K562 (cell line): ENCODE measurements around the gene PTPRE. TPM values are rescaled to one million over a fixed set of nuclear protein-coding genes. Genes with fewer than 3 reads are reported as not detected.

ENCODE experiments used
- ATAC-seq: fragments of 200-7000 bp; cut with Tn5 transposase; 3 replicates; pipeline ENCODE4 v1.9.1; 2020; ENCODE audit warnings: moderate library complexity
- BruUV-seq: library from RNA; stranded (reverse); fragments of 400-500 nt; replicated peaks from 2 replicates; lab custom pipeline; 2021; lab: Mats Ljungman, UMichigan
- CTCF ChIA-PET: fragments of 300-600 bp; formaldehyde crosslinking; extraction: SDS; loops from one replicate; lab custom pipeline; 2021; ENCODE audit warnings: low intra/inter-chr PET ratio; lab: Yijun Ruan, JAX
- POLR2A ChIA-PET: fragments of 300-600, 350-650 bp; sonication (Branson Sonifier 250); formaldehyde crosslinking; extraction: SDS; loops from one replicate; lab custom pipeline; 2021; ENCODE audit warnings: antibody characterized with exemption, inconsistent platforms; lab: Yijun Ruan, JAX
- DNase-seq, 4 experiments: peaks; one replicate each; pipeline versions ENCODE4 v3.0.0 to v3.0.0-alpha.2; 2011 to 2018; ENCODE audit warnings: low spot score in 3 of 4, mixed read lengths in 3 of 4; ENCODE audit errors: extremely low read depth in 1 of 4
- FAIRE-seq: peaks from 2 replicates; lab custom pipeline; 2011; peaks lifted over from hg19 to GRCh38; lab: Jason Lieb, UNC
- H2AFZ ChIP-seq: 2 replicates; pipeline ENCODE4 v1.6.0; 2011; ENCODE audit warnings: low read depth, low read length, control low read depth, inconsistent platforms
- H3K27ac ChIP-seq: fragments of 200-600 bp; 3 replicates; pipeline ENCODE4 v1.8.0; 2011; ENCODE audit warnings: low read depth, mild to moderate bottlenecking, control low read depth, inconsistent platforms, low read length, moderate library complexity, mixed read lengths; ENCODE audit errors: extremely low read depth
- H3K27me3 ChIP-seq, 2 experiments: fragments of 300-600 bp in 1 of 2; 2 replicates in 1 of 2; 3 replicates in 1 of 2; pipeline versions ENCODE4 v1.6.0 to v1.8.0; 2011; ENCODE audit warnings: inconsistent platforms in 2 of 2, low read length in 2 of 2, mild to moderate bottlenecking in 1 of 2, mixed read lengths in 1 of 2, moderate library complexity in 1 of 2; ENCODE audit not compliant: control insufficient read depth in 2 of 2, insufficient read depth in 2 of 2
- H3K36me3 ChIP-seq: fragments of 300-600 bp; 3 replicates; pipeline ENCODE4 v1.8.0; 2011; ENCODE audit warnings: mild to moderate bottlenecking, low read length, inconsistent platforms; ENCODE audit not compliant: control insufficient read depth, insufficient read depth
- H3K4me1 ChIP-seq, 2 experiments: fragments of 200-600 bp in 1 of 2; replicated peaks in 1 of 2; 2 replicates in 1 of 2; 3 replicates in 1 of 2; pipeline versions ENCODE4 v1.5.1 to v1.8.0; 2011; ENCODE audit warnings: inconsistent platforms in 2 of 2, low read length in 2 of 2, mild to moderate bottlenecking in 1 of 2, mixed read lengths in 1 of 2, moderate library complexity in 1 of 2; ENCODE audit not compliant: control insufficient read depth in 2 of 2, insufficient read depth in 2 of 2
- H3K4me2 ChIP-seq: 2 replicates; pipeline ENCODE4 v1.6.1; 2011; ENCODE audit warnings: low read length, control low read depth, inconsistent platforms, mixed read lengths; ENCODE audit not compliant: insufficient read depth
- H3K4me3 ChIP-seq: fragments of 200-600 bp; sonication (generic), shearing (Covaris generic); 2 replicates; pipeline ENCODE4 v1.5.1; 2016; ENCODE audit warnings: control low read depth, inconsistent platforms
- H3K79me2 ChIP-seq: fragments of 200-600 bp; 3 replicates; pipeline ENCODE4 v1.8.0; 2011; ENCODE audit warnings: low read length, inconsistent platforms; ENCODE audit not compliant: control insufficient read depth, insufficient read depth
- H3K9ac ChIP-seq, 2 experiments: 2 replicates each; pipeline versions ENCODE4 v1.6.0 to v1.6.1; 2011; ENCODE audit warnings: low read depth in 2 of 2, low read length in 2 of 2, control low read depth in 1 of 2, inconsistent platforms in 1 of 2, mild to moderate bottlenecking in 1 of 2, mixed read lengths in 1 of 2; ENCODE audit not compliant: insufficient read depth in 1 of 2
- H3K9me1 ChIP-seq: one replicate; pipeline ENCODE4 v1.6.0; 2011; ENCODE audit warnings: inconsistent platforms, mild to moderate bottlenecking, low read length, moderate library complexity; ENCODE audit not compliant: control insufficient read depth, insufficient read depth
- H3K9me3 ChIP-seq: replicated peaks from 2 replicates; pipeline ENCODE4 v1.5.1; 2011; ENCODE audit warnings: low read depth, low read length, inconsistent platforms; ENCODE audit not compliant: control insufficient read depth, insufficient read depth
- H4K20me1 ChIP-seq: replicated peaks from 2 replicates; pipeline ENCODE4 v1.6.1; 2011; ENCODE audit warnings: low read length, inconsistent platforms, mixed read lengths; ENCODE audit not compliant: control insufficient read depth, insufficient read depth
- AFF4 ChIP-seq: sonication (generic); formaldehyde crosslinking; IDR thresholded peaks from 2 replicates; pipeline ENCODE4 v1.8.0; 2023; ENCODE audit warnings: mild to moderate bottlenecking, missing genetic modification reagents
- KDM1A ChIP-seq, 2 experiments: fragments of 450-650 bp; IDR thresholded peaks; 2 replicates each; pipeline ENCODE4 v1.6.1; 2016; ENCODE audit warnings: mild to moderate bottlenecking in 2 of 2
- RBM14 ChIP-seq: fragments of 200-400 bp; formaldehyde crosslinking; IDR thresholded peaks from 2 replicates; pipeline ENCODE4 v1.6.1; 2018; ENCODE audit warnings: low read depth, mild to moderate bottlenecking, low read length, moderate library complexity, borderline replicate concordance; ENCODE audit not compliant: insufficient read depth
- SIRT6 ChIP-seq: IDR thresholded peaks from one replicate; pipeline ENCODE4 v1.6.1; 2012; ENCODE audit warnings: low read depth, mild to moderate bottlenecking, control low read depth, inconsistent platforms, low read length, moderate library complexity
- SPI1 ChIP-seq: IDR thresholded peaks from 2 replicates; pipeline ENCODE4 v1.6.1; 2011; ENCODE audit warnings: low read depth, low read length, control low read depth, borderline replicate concordance
- ZBTB1 ChIP-seq: sonication (generic); formaldehyde crosslinking; IDR thresholded peaks from 2 replicates; pipeline ENCODE4 v1.8.1; 2023; ENCODE audit warnings: missing genetic modification reagents, low read depth, mild to moderate bottlenecking, borderline replicate concordance
- ZNF395 ChIP-seq: fragments of 200-800 bp; sonication (Bioruptor generic); IDR thresholded peaks from 2 replicates; pipeline ENCODE4 v1.6.1; 2017; ENCODE audit warnings: missing genetic modification characterization, missing compliant biosample characterization
- WGBS: fragments of 100-300 bp; shearing (Covaris generic); methylation state at CpG from one replicate; pipeline ENCODE4 v1.1.6; 2016; ENCODE audit warnings: low coverage, mixed read lengths; ENCODE audit not compliant: insufficient coverage; ENCODE audit errors: missing lambda C conversion rate; 5-methylcytosine and 5-hydroxymethylcytosine counted together
- in situ Hi-C: fragments of 300-500 bp; cut with MboI; formaldehyde crosslinking; loops from 4 replicates; pipeline ENCODE4 v1.15.0; 2018; ENCODE audit warnings: inconsistent platforms, mixed read lengths
- intact Hi-C: fragments of 100-400 bp; cut with micrococcal nuclease; formaldehyde crosslinking; loops from 2 replicates; pipeline ENCODE4 v1.14.2; 2022
- polyA plus RNA-seq, 8 experiments: library from polyadenylated mRNA; depleted of rRNA in 4 of 8; stranded (reverse) in 5 of 8; unstranded in 3 of 8; fragments of >200 nt; fragmentation: Nextera tagmentation in 2 of 8; fragmentation: Illumina TruSeq in 1 of 8; extraction: Ambion mirVana in 2 of 8; extraction: Trizol in 1 of 8; gene quantifications; 2 replicates each; pipeline versions ENCODE4 v1.2.1 to v1.2.3, GENCODE V29; 2011 to 2014; ENCODE audit warnings: inconsistent platforms in 1 of 8, missing spikeins in 1 of 8
- total RNA-seq, 7 experiments: library from RNA; depleted of rRNA in 6 of 7; stranded (reverse); fragments of >200 nt in 6 of 7; fragmentation: Illumina TruSeq in 2 of 7; extraction: Trizol in 2 of 7; gene quantifications; 2 replicates each; pipeline versions ENCODE4 v1.2.1 to v1.2.3, GENCODE V29; 2011 to 2021; ENCODE audit warnings: low replicate concordance in 1 of 7

PTPRE gene
- total and polyA plus RNA-seq, 9 of the 15 experiments (the other 6 are each of a cell fraction or from before 2014, with no cell fraction given): 0.01 to 0.13 (median 0.04) TPM; not detected in 4

GRCh38 chr10:128062331-128062880 is 155.5 kb downstream of the PTPRE start:
- TF ChIP-seq RBM14 (no peak), SPI1 (0 out of 2 replicates have a peak, but pooled peaks have one; percentile 6)
- TF ChIP-seq, all 486 proteins: peak for 1
- H3K79me2 ChIP-seq: no peaks in the 10 kb centered on the region
- H3K9me3 ChIP-seq: no peaks in the 10 kb centered on the region
- no peak overlapping the region for H3K4me3 ChIP-seq
- no peaks in the 10 kb centered on the region; the same call in 2 of the 3 replicates for H3K36me3 ChIP-seq
- no peak overlapping the region for H3K9ac ChIP-seq
- no TSS peak for BruUV-seq
- 0 out of 2 replicates have a peak overlapping the region, but pooled peaks have one; percentile 25 for H3K4me2 ChIP-seq
- no peak for DNase-seq
- peak; percentile 32; the same call in 1 of the 3 replicates for ATAC-seq
- 2% methylated on average over 8 of the region's 11 CpGs for WGBS
- in situ Hi-C loops: no loop called here
- FAIRE-seq: no peak
- H2AFZ ChIP-seq: peak overlapping the region; percentile 33; the same call in 1 of the 2 replicates
- intact Hi-C loops: loop anchor here (10.0 kb wide), 1 partner anchor 48 kb away; no protein-coding TSS in a partner anchor
- no peaks in the 10 kb centered on the region for H4K20me1 ChIP-seq
- no peak overlapping the region for H3K27ac ChIP-seq
- peaks cover 0 to 3% of the 10 kb centered on the region in 2 experiments; a peak in 2 of 5 replicates for H3K4me1 ChIP-seq
- H3K9me1 ChIP-seq: no peaks in the 10 kb centered on the region
- POLR2A ChIA-PET: interaction anchor here (0.6 kb wide), 1 partner anchor 160 kb away, joined by 5 read pairs; no protein-coding TSS in a partner anchor
- CTCF ChIA-PET: no interaction called here
- H3K27me3 ChIP-seq: peaks cover 0 to 5% of the 10 kb centered on the region in 2 experiments; a peak in 2 of 5 replicates

GRCh38 chr10:128062881-128063563 is 156.1 kb downstream of the PTPRE start:
- POLR2A ChIA-PET: no interaction called here
- DNase-seq: peak in 1 of 4 experiments; percentile 11
- H3K36me3 ChIP-seq: no peaks in the 10 kb centered on the region; the same call in 2 of the 3 replicates
- intact Hi-C loops: loop anchor here (10.0 kb wide), 1 partner anchor 48 kb away; no protein-coding TSS in a partner anchor
- FAIRE-seq: no peak
- ATAC-seq: 0 out of 3 replicates have a peak, but pooled peaks have one; percentile 26
- in situ Hi-C loops: no loop called here
- CTCF ChIA-PET: no interaction called here
- H3K4me3 ChIP-seq: no peak overlapping the region
- WGBS: 1% methylated on average over 11 of the region's 19 CpGs
- peak overlapping the region; percentile 40; the same call in 1 of the 2 replicates for H2AFZ ChIP-seq
- no peaks in the 10 kb centered on the region for H4K20me1 ChIP-seq
- H3K9me1 ChIP-seq: no peaks in the 10 kb centered on the region
- no TSS peak for BruUV-seq
- H3K4me1 ChIP-seq: peaks cover 0 to 3% of the 10 kb centered on the region in 2 experiments; a peak in 2 of 5 replicates
- peaks cover 0 to 5% of the 10 kb centered on the region in 2 experiments; a peak in 2 of 5 replicates for H3K27me3 ChIP-seq
- H3K9me3 ChIP-seq: no peaks in the 10 kb centered on the region
- no peak overlapping the region for H3K9ac ChIP-seq
- H3K4me2 ChIP-seq: peak overlapping the region; percentile 25; the same call in 1 of the 2 replicates
- H3K79me2 ChIP-seq: no peaks in the 10 kb centered on the region
- H3K27ac ChIP-seq: no peak overlapping the region
- TF ChIP-seq ZBTB1 (CRISPR knock-in tag) (no peak), KDM1A (IDR thresholded peaks at IDR 0.05) (no peak), SIRT6 (no peak), ZNF395 (CRISPR knock-in tag) (no peak), AFF4 (CRISPR knock-in tag) (no peak)
